ENCODE measurements around the gene CD248.

The CD248 gene

GRCh38 chr11:66347425-66348276 is 30.8 kb upstream of the CD248 start, which contains the start of gene B4GAT1:
Gene B4GAT1 (minus strand): TSS chr11:66347629. CDS start chr11:66347545, 84 bp downstream.
- peak within 1 kb of the TSS; percentile 61 for H3K4me3 ChIP-seq (ENCODE audit: control insufficient read depth, low read depth, low read length)
- no peak for TF ChIP-seq CTCF (IDR thresholded peaks at IDR 0.05; ENCODE audit: control insufficient read depth, insufficient read depth, low read depth, low read length, missing control alignments)
- peak; percentile 84 for DNase-seq (ENCODE audit: low read depth)

- no peak for TF ChIP-seq CTCF (IDR thresholded peaks at IDR 0.05; ENCODE audit: control insufficient read depth, insufficient read depth, low read depth, low read length, missing control alignments)
- DNase-seq (ENCODE audit: low read depth), result no peak
- H3K4me3 ChIP-seq (ENCODE audit: control insufficient read depth, low read depth, low read length), result peak overlapping the region; percentile 61
Observed at GRCh38 chr11:66346476-66347424, 29.9 kb upstream of the CD248 start.

- no peak for TF ChIP-seq CTCF (IDR thresholded peaks at IDR 0.05; ENCODE audit: control insufficient read depth, insufficient read depth, low read depth, low read length, missing control alignments)
- DNase-seq (ENCODE audit: low read depth), result no peak
- H3K4me3 ChIP-seq (ENCODE audit: control insufficient read depth, low read depth, low read length), result peak overlapping the region; percentile 86
Observed at GRCh38 chr11:66345316-66345649, 28.4 kb upstream of the CD248 start.

- TF ChIP-seq CTCF (IDR thresholded peaks at IDR 0.05; ENCODE audit: control insufficient read depth, insufficient read depth, low read depth, low read length, missing control alignments), result peak; percentile 14
- peak within 1 kb of the TSS; percentile 86 for H3K4me3 ChIP-seq (ENCODE audit: control insufficient read depth, low read depth, low read length)
- peak; percentile 81 for DNase-seq (ENCODE audit: low read depth)
Observed at GRCh38 chr11:66344550-66345315, 27.9 kb upstream of the CD248 start, which contains the start of gene BRMS1. Gene BRMS1 (minus strand): TSS chr11:66345104. CDS start chr11:66342234, 2,870 bp downstream.

GRCh38 chr11:66343176-66343575 is 26.3 kb upstream of the CD248 start:
- no peak for DNase-seq (ENCODE audit: low read depth)
- H3K4me3 ChIP-seq (ENCODE audit: control insufficient read depth, low read depth, low read length), result no peak overlapping the region

More at GRCh38 chr11:66343176-66343575, 26.3 kb upstream of the CD248 start:
- TF ChIP-seq CTCF (IDR thresholded peaks at IDR 0.05; ENCODE audit: control insufficient read depth, insufficient read depth, low read depth, low read length, missing control alignments), result no peak

Measured in AG09309 (cell line).